GM23338 (cell line): ENCODE measurements around the gene RAB13. TPM values are rescaled to one million over a fixed set of nuclear protein-coding genes. Genes with fewer than 3 reads are reported as not detected.
A peak's percentile ranks its signal among the peaks of the same experiment; 100 is the strongest.

Experiments used
- ATAC-seq: fragments of 200-7000 bp; cut with Tn5 transposase; 3 replicates; pipeline ENCODE4 v1.9.1; 2020
- DNase-seq: peaks from one replicate; pipeline ENCODE4 v3.0.0-alpha.2; 2015; ENCODE audit warnings: low spot score
- H2AFZ ChIP-seq: fragments of 200-600 bp; sonication (generic); 2 replicates; pipeline ENCODE4 v1.8.0; 2016; ENCODE audit warnings: antibody characterized with exemption, mild to moderate bottlenecking, moderate library complexity
- H3F3A ChIP-seq: fragments of 200-600 bp; sonication (generic); replicated peaks from 2 replicates; pipeline ENCODE4 v1.8.0; 2017; ENCODE audit warnings: antibody characterized with exemption, mixed run types, low read depth
- H3K27ac ChIP-seq: fragments of 200-600 bp; sonication (generic); 2 replicates; pipeline ENCODE4 v1.6.1; 2016; ENCODE audit warnings: low read depth
- H3K27me3 ChIP-seq: fragments of 200-600 bp; sonication (generic); 2 replicates; pipeline ENCODE4 v1.8.0; 2016; ENCODE audit warnings: mild to moderate bottlenecking, mixed run types, moderate library complexity; ENCODE audit not compliant: insufficient read depth
- H3K36me3 ChIP-seq: fragments of 200-600 bp; sonication (generic); 2 replicates; pipeline ENCODE4 v1.8.0; 2016; ENCODE audit warnings: mild to moderate bottlenecking; ENCODE audit not compliant: insufficient read depth
- H3K4me1 ChIP-seq: fragments of 200-600 bp; sonication (generic); 2 replicates; pipeline ENCODE4 v1.8.0; 2016; ENCODE audit warnings: mild to moderate bottlenecking, moderate library complexity; ENCODE audit not compliant: insufficient read depth
- H3K4me2 ChIP-seq: fragments of 200-600 bp; sonication (generic); 2 replicates; pipeline ENCODE4 v1.7.1; 2017; ENCODE audit warnings: mixed run types
- H3K4me3 ChIP-seq: fragments of 200-600 bp; sonication (generic); 2 replicates; pipeline ENCODE4 v1.6.1; 2016; ENCODE audit warnings: mixed run types
- H3K79me2 ChIP-seq: fragments of 200-600 bp; sonication (generic); replicated peaks from 2 replicates; pipeline ENCODE4 v1.8.0; 2017; ENCODE audit warnings: mild to moderate bottlenecking; ENCODE audit not compliant: insufficient read depth
- H3K9me2 ChIP-seq: fragments of 200-600 bp; sonication (generic); 2 replicates; pipeline ENCODE4 v1.8.0; 2017; ENCODE audit not compliant: insufficient read depth
- H4K20me1 ChIP-seq: fragments of 200-600 bp; sonication (generic); replicated peaks from 2 replicates; pipeline ENCODE4 v1.8.0; 2017; ENCODE audit warnings: mild to moderate bottlenecking; ENCODE audit not compliant: insufficient read depth
- H3K27ac Mint-ChIP-seq: 2 replicates; pipeline ENCODE4 v1.8.0; 2020; ENCODE audit warnings: inconsistent platforms, mild to moderate bottlenecking, moderate library complexity, mixed read lengths
- H3K27me3 Mint-ChIP-seq: 3 replicates; pipeline ENCODE4 v1.8.0; 2022; ENCODE audit warnings: low read depth, mild to moderate bottlenecking, moderate library complexity, mixed read lengths, inconsistent platforms; ENCODE audit not compliant: insufficient read depth, poor library complexity
- H3K36me3 Mint-ChIP-seq: 3 replicates; pipeline ENCODE4 v1.8.0; 2021; ENCODE audit warnings: low read depth, mild to moderate bottlenecking, inconsistent platforms, moderate library complexity, mixed read lengths
- H3K4me1 Mint-ChIP-seq: 3 replicates; pipeline ENCODE4 v1.8.0; 2020; ENCODE audit warnings: mild to moderate bottlenecking, inconsistent platforms, mixed read lengths
- H3K4me3 Mint-ChIP-seq: 3 replicates; pipeline ENCODE4 v1.8.0; 2021; ENCODE audit warnings: moderate library complexity, mild to moderate bottlenecking, inconsistent platforms, mixed read lengths
- H3K9me3 Mint-ChIP-seq: 3 replicates; pipeline ENCODE4 v1.8.0; 2020; ENCODE audit warnings: moderate library complexity, mild to moderate bottlenecking, inconsistent platforms, mixed read lengths
- CTCF ChIP-seq, 2 experiments: fragments of 200-600 bp in 1 of 2; sonication (generic) in 1 of 2; conservative IDR thresholded peaks; 2 replicates each; pipeline versions ENCODE4 v1.5.1 to v1.6.1; 2016 to 2017; ENCODE audit warnings: antibody characterized with exemption in 2 of 2, low read depth in 2 of 2, mild to moderate bottlenecking in 2 of 2, moderate library complexity in 1 of 2
- ETS1 ChIP-seq: IDR thresholded peaks from 2 replicates; pipeline ENCODE4 v1.6.1; 2016; ENCODE audit warnings: antibody characterized with exemption
- EZH2 ChIP-seq: fragments of 200-600 bp; sonication (generic); IDR thresholded peaks from one replicate; pipeline ENCODE4 v1.8.0; 2017; ENCODE audit warnings: antibody characterized with exemption, mild to moderate bottlenecking, low read depth; ENCODE audit not compliant: unreplicated experiment
- NANOG ChIP-seq: IDR thresholded peaks from 2 replicates; pipeline ENCODE4 v1.6.1; 2016; ENCODE audit warnings: antibody characterized with exemption, borderline replicate concordance
- REST ChIP-seq: IDR thresholded peaks from one replicate; pipeline ENCODE4 v1.6.1; 2018; ENCODE audit warnings: antibody characterized with exemption; ENCODE audit not compliant: unreplicated experiment
- ZNF114 ChIP-seq: fragments of 250-450 bp; sonication (Bioruptor Pico); IDR thresholded peaks from 2 replicates; pipeline ENCODE4 v1.5.0; 2020; ENCODE audit warnings: mild to moderate bottlenecking, moderate library complexity
- ZNF331 ChIP-seq: fragments of 250-450 bp; sonication (Bioruptor Pico); IDR thresholded peaks from 2 replicates; pipeline ENCODE4 v1.5.0; 2020; ENCODE audit warnings: low read depth, mild to moderate bottlenecking, moderate library complexity
- ZNF462 ChIP-seq: fragments of 250-450 bp; sonication (Bioruptor Pico); IDR thresholded peaks from 2 replicates; pipeline ENCODE4 v1.5.0; 2020; ENCODE audit warnings: mild to moderate bottlenecking, moderate library complexity
- polyA plus RNA-seq: library from polyadenylated mRNA; unstranded; fragments of >200 nt; fragmentation: Nextera tagmentation; extraction: Ambion mirVana; gene quantifications from 2 replicates; pipeline ENCODE4 v1.2.1, GENCODE V29; 2016
- total RNA-seq: library from RNA; depleted of rRNA; stranded (reverse); fragments of >200 nt; shearing (Covaris generic); gene quantifications from 2 replicates; pipeline ENCODE4 v1.2.3, GENCODE V29; 2014

The RAB13 gene
- total and polyA plus RNA-seq, 2 experiments from 2014 or later, result 38.6 to 171 TPM

- no peaks in the 10 kb centered on the region for H3K27me3 ChIP-seq
- Mint-ChIP-seq H3K4me1 (peaks cover 21% of the 10 kb centered on the region), H3K27ac (peak overlapping the region; percentile 97), H3K9me3 (peaks cover 4% of the 10 kb centered on the region; the same call in 1 of the 3 replicates), H3K27me3 (peaks cover 18% of the 10 kb centered on the region), H3K4me3 (peak overlapping the region; percentile 81), H3K36me3 (peaks cover 40% of the 10 kb centered on the region)
- H3K36me3 ChIP-seq, result no peaks in the 10 kb centered on the region; the same call in 1 of the 2 replicates
- no peak for TF ChIP-seq NANOG
- no peak for TF ChIP-seq ETS1
- H3K27ac ChIP-seq, result peak overlapping the region; percentile 97
- ATAC-seq (no peak), DNase-seq (no peak)
- H3K4me2 ChIP-seq, result peak overlapping the region; percentile 76
- peaks cover 28% of the 10 kb centered on the region for H3K4me1 ChIP-seq
- H4K20me1 ChIP-seq, result no peaks in the 10 kb centered on the region
- H3K9me2 ChIP-seq, result no peaks in the 10 kb centered on the region
- H2AFZ ChIP-seq, result no peak overlapping the region
- H3F3A ChIP-seq, result peaks cover 27% of the 10 kb centered on the region; the same call in 1 of the 2 replicates
- peaks cover 26% of the 10 kb centered on the region for H3K79me2 ChIP-seq
- H3K4me3 ChIP-seq, result peak overlapping the region; percentile 62
These were observed 17.7 kb downstream of the RAB13 start for GRCh38 chr1:153968408-153968807.

- ATAC-seq, result peak; percentile 3
These were observed 18.2 kb downstream of the RAB13 start for GRCh38 chr1:153968000-153968363.

More at GRCh38 chr1:153968000-153968363, 18.2 kb downstream of the RAB13 start:
- peaks cover 17% of the 10 kb centered on the region for H3K27me3 Mint-ChIP-seq
- H3K36me3 Mint-ChIP-seq, result peaks cover 35% of the 10 kb centered on the region
- Histone ChIP-seq H3K36me3 (no peaks in the 10 kb centered on the region; the same call in 1 of the 2 replicates), H3K4me2 (peak overlapping the region; percentile 76), H3K79me2 (peaks cover 28% of the 10 kb centered on the region), H3K4me1 (peaks cover 28% of the 10 kb centered on the region), H2AFZ (no peak overlapping the region), H3K27ac (peak overlapping the region; percentile 97), H4K20me1 (no peaks in the 10 kb centered on the region), H3F3A (peaks cover 27% of the 10 kb centered on the region; the same call in 1 of the 2 replicates), H3K27me3 (no peaks in the 10 kb centered on the region), H3K9me2 (no peaks in the 10 kb centered on the region), H3K4me3 (peak overlapping the region; percentile 62)
- H3K9me3 Mint-ChIP-seq, result peaks cover 4% of the 10 kb centered on the region; the same call in 1 of the 3 replicates
- TF ChIP-seq CTCF (conservative IDR thresholded peaks at IDR 0.05; ENCODE audit: low read depth in 2 of 2) (no peak), ZNF462 (CRISPR knock-in tag) (no peak), ZNF331 (no peak), REST (no peak), EZH2 (no peak), ZNF114 (CRISPR knock-in tag) (no peak), NANOG (no peak)
- H3K4me1 Mint-ChIP-seq, result peaks cover 21% of the 10 kb centered on the region
- peak overlapping the region; percentile 81 for H3K4me3 Mint-ChIP-seq
- peak overlapping the region; percentile 97 for H3K27ac Mint-ChIP-seq
- peak; percentile 79 for DNase-seq
